ENCODE data around the gene HIVEP1. TPM values are rescaled to one million over a fixed set of nuclear protein-coding genes. Genes with fewer than 3 reads are reported as not detected.

The HIVEP1 gene
- total RNA-seq, 1 donor from 2014 or later = 37.1 TPM

- H3K4me3 Mint-ChIP-seq (ENCODE audit: unreplicated experiment) = peak overlapping the region; percentile 7
- DNase-seq = no peak
- no peak overlapping the region for H3K27ac Mint-ChIP-seq (ENCODE audit: unreplicated experiment)
- H3K36me3 Mint-ChIP-seq (ENCODE audit: unreplicated experiment) = peaks cover 35% of the 10 kb centered on the region
- H3K27me3 Mint-ChIP-seq (ENCODE audit: unreplicated experiment) = no peaks in the 10 kb centered on the region
- no peaks in the 10 kb centered on the region for H3K4me1 Mint-ChIP-seq (ENCODE audit: low read depth, unreplicated experiment)
- H3K9me3 Mint-ChIP-seq (ENCODE audit: unreplicated experiment) = peaks cover 2% of the 10 kb centered on the region
- TF ChIP-seq CTCF (IDR thresholded peaks at IDR 0.05; ENCODE audit: partially characterized antibody, unreplicated experiment) = no peak
Measured at GRCh38 chr6:12138936-12139335, 126.8 kb downstream of the HIVEP1 start.

- no peak for DNase-seq
- Mint-ChIP-seq H3K4me3 (ENCODE audit: unreplicated experiment) (no peak overlapping the region), H3K9me3 (ENCODE audit: unreplicated experiment) (no peaks in the 10 kb centered on the region), H3K4me1 (ENCODE audit: low read depth, unreplicated experiment) (no peaks in the 10 kb centered on the region), H3K36me3 (ENCODE audit: unreplicated experiment) (peaks cover 8% of the 10 kb centered on the region), H3K27ac (ENCODE audit: unreplicated experiment) (no peak overlapping the region), H3K27me3 (ENCODE audit: unreplicated experiment) (no peaks in the 10 kb centered on the region)
- TF ChIP-seq CTCF (IDR thresholded peaks at IDR 0.05; ENCODE audit: partially characterized antibody, unreplicated experiment) = no peak
Measured at GRCh38 chr6:12147557-12148316, 135.6 kb downstream of the HIVEP1 start.

DNA sequence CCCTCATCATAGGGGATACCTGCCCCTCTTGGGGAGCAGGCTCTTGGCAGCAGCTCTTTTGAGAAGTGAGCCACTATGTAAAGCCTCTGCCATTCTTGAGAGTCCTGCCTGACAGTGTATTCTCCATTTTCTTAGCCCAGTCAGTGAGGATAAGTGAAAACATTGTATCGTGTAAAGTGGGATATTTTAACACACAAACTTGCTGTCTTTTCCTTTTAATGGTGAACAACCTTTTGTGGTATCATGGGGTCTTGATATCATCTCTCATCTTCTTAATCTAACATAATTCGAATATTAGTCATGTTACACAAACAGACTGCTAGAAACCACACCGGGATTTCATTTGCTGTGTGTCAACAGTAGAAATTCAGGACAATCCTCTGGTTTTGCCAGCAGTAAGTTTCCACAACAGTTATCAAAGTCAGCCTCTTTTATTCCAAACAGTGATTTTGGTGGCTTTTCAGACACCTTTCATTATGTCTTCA is 136.2 kb downstream of the HIVEP1 start:
- Mint-ChIP-seq H3K27me3 (ENCODE audit: unreplicated experiment) (no peaks in the 10 kb centered on the region), H3K9me3 (ENCODE audit: unreplicated experiment) (no peaks in the 10 kb centered on the region)

DNA sequence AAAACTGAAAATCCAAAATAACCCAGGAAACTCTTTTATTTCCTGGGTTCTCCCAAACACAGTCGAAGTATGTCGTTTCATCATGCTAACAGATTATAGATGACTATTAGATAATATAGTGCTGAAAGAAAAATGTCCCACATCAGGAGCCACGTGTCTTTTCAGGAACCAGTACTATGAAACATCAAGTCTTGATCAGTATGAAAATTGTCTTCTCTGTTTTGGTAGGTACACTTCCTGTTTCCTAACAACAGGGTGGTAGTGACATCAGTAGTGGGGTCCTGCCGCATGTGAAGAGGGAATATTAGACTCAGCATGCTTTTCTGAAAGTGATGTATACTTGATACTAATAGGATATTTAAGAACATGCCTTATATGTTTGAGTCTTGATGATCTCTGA is 136.7 kb downstream of the HIVEP1 start:
- TF ChIP-seq CTCF (IDR thresholded peaks at IDR 0.05; ENCODE audit: partially characterized antibody, unreplicated experiment) = no peak
- H3K9me3 Mint-ChIP-seq (ENCODE audit: unreplicated experiment) = no peaks in the 10 kb centered on the region
- DNase-seq = no peak
- no peaks in the 10 kb centered on the region for H3K27me3 Mint-ChIP-seq (ENCODE audit: unreplicated experiment)
- H3K27ac Mint-ChIP-seq (ENCODE audit: unreplicated experiment) = no peak overlapping the region
- H3K36me3 Mint-ChIP-seq (ENCODE audit: unreplicated experiment) = peaks cover 5% of the 10 kb centered on the region
- H3K4me1 Mint-ChIP-seq (ENCODE audit: low read depth, unreplicated experiment) = no peaks in the 10 kb centered on the region
- H3K4me3 Mint-ChIP-seq (ENCODE audit: unreplicated experiment) = no peak overlapping the region

More for the DNA sequence above, 136.2 kb downstream of the HIVEP1 start:
- H3K4me1 Mint-ChIP-seq (ENCODE audit: low read depth, unreplicated experiment) = no peaks in the 10 kb centered on the region
- TF ChIP-seq CTCF (IDR thresholded peaks at IDR 0.05; ENCODE audit: partially characterized antibody, unreplicated experiment) = no peak
- no peak overlapping the region for H3K4me3 Mint-ChIP-seq (ENCODE audit: unreplicated experiment)
- H3K27ac Mint-ChIP-seq (ENCODE audit: unreplicated experiment) = no peak overlapping the region
- H3K36me3 Mint-ChIP-seq (ENCODE audit: unreplicated experiment) = peaks cover 8% of the 10 kb centered on the region
- DNase-seq = no peak

- no peaks in the 10 kb centered on the region for H3K36me3 Mint-ChIP-seq (ENCODE audit: unreplicated experiment)
- no peak overlapping the region for H3K27ac Mint-ChIP-seq (ENCODE audit: unreplicated experiment)
- H3K4me3 Mint-ChIP-seq (ENCODE audit: unreplicated experiment) = no peak overlapping the region
- H3K4me1 Mint-ChIP-seq (ENCODE audit: low read depth, unreplicated experiment) = no peaks in the 10 kb centered on the region
- H3K27me3 Mint-ChIP-seq (ENCODE audit: unreplicated experiment) = no peaks in the 10 kb centered on the region
- DNase-seq = no peak
- no peaks in the 10 kb centered on the region for H3K9me3 Mint-ChIP-seq (ENCODE audit: unreplicated experiment)
- TF ChIP-seq CTCF (IDR thresholded peaks at IDR 0.05; ENCODE audit: partially characterized antibody, unreplicated experiment) = no peak
Measured at GRCh38 chr6:12149944-12150510, 137.9 kb downstream of the HIVEP1 start.
